Left cardiac atrium (tissue), 4 donors: ENCODE results near the gene ACMSD. TPM values are rescaled to one million over a fixed set of nuclear protein-coding genes. Genes with fewer than 3 reads are reported as not detected.
"Not testable (repeated sequence)": the region's sequence is repeated elsewhere in the genome, so short reads cannot be mapped to it uniquely, and the experiment has no call there.

Experiments used
- ATAC-seq, 2 donors: fragments of 200-7000 bp; cut with Tn5 transposase; one replicate each; pipeline ENCODE4 v1.9.1; 2020; ENCODE audit warnings: mild to moderate bottlenecking in 2 of 2, moderate library complexity in 2 of 2
- DNase-seq: peaks from one replicate; pipeline ENCODE4 v3.0.0-alpha.2; 2020
- intact Hi-C, 2 donors: fragments of 100-400 bp; cut with DNase I; formaldehyde crosslinking; loops; one replicate each; pipeline versions ENCODE4 v1.14.1 to v1.15.1; 2022 to 2023
- total RNA-seq, 2 donors: library from RNA; stranded (reverse); fragmentation: NEBNext Ultra II Directional; extraction: Animal tissue kit (Norgen Biotek cat#: 25700); gene quantifications; one replicate each; pipeline ENCODE4 v1.2.1, GENCODE V29; 2021
- donor health status: DM: no; HTN: yes; CAD: no.
- donor health status: DM: no; HTN: yes; CAD: no; lungs with severe emphysema.
- donor health status: DM: yes; HTN: yes; CAD: no.
- donor health status: Dilated cardiomyopathy.

ACMSD gene
- total RNA-seq, 2 donors from 2014 or later: not detected

DNA sequence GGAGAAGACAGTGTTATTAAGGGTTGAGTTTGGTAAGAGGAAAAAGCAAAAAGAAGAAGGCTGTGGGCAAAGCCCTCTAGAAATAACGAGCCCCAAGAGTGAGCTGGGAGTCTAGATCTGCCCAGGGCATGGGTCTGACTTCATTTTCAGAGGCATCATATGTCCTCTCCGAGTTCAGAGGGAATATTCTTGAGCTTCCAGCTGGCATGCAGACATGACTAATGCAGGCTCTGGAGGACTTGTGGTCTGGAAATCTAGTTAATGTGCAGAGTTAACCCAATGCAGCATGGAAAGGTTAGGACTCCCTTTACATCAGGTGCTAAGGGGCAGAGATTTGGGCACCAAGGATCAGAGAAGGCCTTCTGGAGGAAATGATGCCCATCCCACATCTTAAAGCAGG, 7.3 kb downstream of the ACMSD start:
- ATAC-seq (no peak), DNase-seq (no peak)
- intact Hi-C loops: no loop called here

DNA sequence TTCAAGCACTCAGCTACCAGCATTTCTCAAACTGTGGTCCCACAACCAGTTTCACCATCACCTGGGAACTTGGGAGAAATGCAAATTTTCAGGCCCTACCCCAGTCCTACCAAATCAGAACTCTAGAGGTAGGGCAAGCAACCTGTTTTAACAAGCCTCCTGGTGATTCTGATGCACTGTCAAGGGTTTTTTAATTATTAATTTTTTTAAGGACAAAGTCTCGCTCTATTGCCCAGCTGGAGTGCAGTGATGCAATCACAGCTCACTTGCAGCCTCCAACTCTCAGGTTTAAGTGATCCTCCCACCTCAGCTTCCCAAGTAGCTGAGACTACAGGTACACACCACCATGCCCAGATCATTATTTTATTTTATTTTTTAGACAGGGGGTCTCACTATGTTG, 7.8 kb downstream of the ACMSD start:
- no peak for ATAC-seq
- no peak for DNase-seq
- intact Hi-C loops: no loop called here

DNA sequence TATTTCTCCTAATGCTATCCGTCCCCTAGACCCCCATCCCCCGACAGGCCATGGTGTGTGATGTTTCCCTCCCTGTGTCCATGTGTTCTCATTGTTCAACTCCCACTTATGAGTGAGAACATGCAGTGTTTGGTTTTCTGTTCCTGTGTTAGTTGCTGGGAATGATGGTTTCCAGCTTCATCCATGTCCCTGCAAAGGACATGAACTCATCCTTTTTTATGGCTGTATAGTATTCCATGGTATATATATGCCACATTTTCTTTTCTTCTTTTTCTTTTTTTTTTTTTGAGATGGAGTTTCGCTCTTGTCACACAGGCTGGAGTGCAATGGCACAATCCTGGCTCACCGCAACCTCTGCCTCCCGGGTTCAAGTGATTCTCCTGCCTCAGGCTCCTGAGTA, 9.2 kb downstream of the ACMSD start:
- DNase-seq: not testable (repeated sequence)

DNA sequence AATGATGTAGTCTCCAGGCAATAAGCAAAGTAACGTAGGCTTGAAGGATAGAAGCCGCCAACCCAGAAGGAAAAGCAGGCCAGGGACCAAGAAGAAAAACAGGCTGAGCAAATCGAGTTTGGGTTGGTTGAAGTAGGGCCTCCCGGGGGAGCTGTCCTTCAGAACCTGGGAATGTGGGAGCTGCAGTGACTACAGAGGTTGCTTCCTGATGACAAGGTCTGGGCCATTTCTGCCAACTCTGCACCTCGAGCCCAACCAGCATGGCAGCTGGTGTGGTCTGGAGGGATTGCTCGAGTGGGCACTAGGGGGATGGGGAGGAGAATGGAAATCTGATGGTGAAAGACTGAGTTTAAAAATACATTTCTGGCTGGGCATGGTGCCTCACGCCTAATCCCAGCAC, 14.1 kb downstream of the ACMSD start:
- DNase-seq: no peak
- ATAC-seq: peak in 1 of 2 donors; percentile 15
- intact Hi-C loops: no loop called here

More for the DNA sequence above, 9.2 kb downstream of the ACMSD start:
- intact Hi-C loops, ATAC-seq: not testable (repeated sequence)

DNA sequence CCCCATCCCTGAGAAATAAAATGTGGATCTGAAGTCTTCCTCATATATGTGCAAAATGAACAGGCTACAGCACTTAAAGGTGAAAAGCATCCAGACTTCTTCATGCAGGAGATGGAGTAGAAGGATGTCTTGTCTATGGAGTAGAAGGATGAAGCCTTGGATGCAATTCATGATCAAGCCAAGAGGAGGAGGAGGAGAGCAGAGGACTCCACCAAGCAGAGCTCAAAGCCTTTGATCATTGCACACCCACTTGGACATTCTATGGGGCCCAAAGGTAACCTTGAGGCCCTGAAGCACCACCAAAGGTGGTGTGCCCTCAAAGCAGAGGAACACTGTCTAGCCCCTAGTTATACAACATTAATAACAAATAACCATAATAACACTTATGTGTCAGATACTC, 17.3 kb downstream of the ACMSD start:
- DNase-seq (no peak), ATAC-seq (no peak)
- intact Hi-C loops: no loop called here

DNA sequence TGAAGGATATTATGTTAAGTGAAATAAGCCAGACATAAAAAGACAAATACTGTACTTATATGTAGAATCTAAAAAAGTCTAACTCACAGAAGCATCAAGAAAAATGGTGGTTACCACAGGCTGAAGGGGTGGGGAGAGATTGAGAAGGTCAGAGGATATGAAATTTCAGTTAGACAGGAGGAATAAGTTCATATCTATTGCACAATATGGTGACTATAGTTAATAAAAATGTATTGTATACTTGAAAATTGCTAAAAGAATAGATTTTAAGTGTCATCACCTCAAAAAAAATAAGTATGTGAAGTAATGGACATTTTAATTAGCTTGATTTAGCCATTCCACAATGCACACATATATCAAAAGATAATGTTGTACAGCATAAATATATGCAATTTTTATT, 19.8 kb downstream of the ACMSD start:
- intact Hi-C loops: no loop called here
- no peak for DNase-seq
- ATAC-seq: no peak

DNA sequence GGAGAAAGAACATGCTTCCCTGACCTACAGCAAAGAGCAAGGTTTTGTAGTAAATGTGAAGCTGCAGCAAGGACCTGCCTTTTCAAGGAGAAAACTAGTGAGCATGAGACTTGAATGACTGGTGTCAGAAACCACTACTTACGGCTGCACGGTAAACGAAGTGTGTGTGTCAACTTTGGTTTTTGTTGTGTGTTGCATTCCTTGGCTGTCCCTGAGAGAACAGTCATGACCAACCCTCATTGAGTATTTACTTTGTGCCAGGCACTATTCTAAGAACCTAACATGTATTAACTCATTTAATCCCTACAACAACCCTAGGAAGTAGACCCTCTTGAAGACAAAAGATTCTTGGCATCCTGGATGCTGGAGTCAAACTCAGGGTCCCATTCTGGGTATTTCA, 22.8 kb downstream of the ACMSD start:
- intact Hi-C loops: no loop called here
- DNase-seq (no peak), ATAC-seq (no peak)

DNA sequence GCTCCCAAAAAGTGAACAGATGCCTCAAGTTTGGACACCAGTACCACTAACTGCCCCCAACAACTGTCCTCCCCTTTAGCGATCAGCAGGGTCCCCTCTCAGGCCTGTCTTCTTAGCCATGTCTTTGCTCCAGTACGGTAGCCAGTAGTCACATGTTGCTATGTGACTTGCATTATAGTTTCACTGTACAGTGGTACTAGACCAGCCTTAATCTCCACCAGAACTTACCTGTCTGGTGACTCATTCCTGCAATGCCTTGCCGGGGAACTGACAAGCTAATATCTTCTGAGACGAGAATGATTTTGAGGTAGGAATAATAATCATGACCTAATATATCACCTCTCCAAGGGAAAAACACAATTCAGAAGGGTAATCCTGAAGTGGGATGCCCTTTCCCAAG, 23.7 kb downstream of the ACMSD start:
- intact Hi-C loops: no loop called here
- no peak for DNase-seq
- no peak for ATAC-seq

DNA sequence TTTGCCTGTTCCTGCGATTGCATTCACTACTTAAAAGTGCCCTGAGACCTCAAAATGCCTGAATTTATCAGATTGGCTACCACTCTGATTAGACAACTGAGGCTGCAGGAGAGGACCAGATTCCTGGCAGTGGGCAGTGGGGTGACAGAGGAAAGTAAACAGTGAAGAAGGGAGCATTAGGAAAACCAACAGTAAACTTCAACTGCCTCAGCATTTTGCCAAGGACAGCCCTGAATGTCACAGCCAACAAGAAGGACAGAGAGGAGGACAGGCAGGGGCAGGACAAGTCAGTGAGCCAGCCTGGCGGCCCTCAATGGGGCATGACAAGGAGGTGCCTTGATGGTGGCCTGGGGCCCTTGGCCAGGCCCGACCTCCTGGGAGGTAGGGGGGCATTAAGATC, 24.3 kb downstream of the ACMSD start:
- ATAC-seq: no peak
- intact Hi-C loops: no loop called here
- no peak for DNase-seq

DNA sequence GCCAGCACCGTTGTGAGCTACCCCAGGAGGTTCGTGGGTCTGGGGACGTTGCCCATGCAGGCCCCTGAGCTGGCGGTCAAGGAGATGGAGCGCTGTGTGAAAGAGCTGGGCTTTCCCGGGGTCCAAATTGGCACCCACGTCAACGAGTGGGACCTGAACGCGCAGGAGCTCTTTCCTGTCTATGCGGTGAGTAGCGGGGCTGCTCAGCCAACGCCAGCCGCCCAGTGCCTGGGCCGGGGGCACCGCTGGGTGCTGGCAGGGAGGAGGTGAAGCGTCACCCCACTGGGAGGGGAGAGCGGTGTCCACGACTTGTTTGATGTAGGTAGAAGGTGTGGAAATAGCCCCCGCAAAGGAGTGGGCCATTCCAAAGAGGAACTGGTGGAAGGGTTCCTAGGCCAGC, 25.0 kb downstream of the ACMSD start:
- DNase-seq (no peak), ATAC-seq (no peak)
- intact Hi-C loops: no loop called here

DNA sequence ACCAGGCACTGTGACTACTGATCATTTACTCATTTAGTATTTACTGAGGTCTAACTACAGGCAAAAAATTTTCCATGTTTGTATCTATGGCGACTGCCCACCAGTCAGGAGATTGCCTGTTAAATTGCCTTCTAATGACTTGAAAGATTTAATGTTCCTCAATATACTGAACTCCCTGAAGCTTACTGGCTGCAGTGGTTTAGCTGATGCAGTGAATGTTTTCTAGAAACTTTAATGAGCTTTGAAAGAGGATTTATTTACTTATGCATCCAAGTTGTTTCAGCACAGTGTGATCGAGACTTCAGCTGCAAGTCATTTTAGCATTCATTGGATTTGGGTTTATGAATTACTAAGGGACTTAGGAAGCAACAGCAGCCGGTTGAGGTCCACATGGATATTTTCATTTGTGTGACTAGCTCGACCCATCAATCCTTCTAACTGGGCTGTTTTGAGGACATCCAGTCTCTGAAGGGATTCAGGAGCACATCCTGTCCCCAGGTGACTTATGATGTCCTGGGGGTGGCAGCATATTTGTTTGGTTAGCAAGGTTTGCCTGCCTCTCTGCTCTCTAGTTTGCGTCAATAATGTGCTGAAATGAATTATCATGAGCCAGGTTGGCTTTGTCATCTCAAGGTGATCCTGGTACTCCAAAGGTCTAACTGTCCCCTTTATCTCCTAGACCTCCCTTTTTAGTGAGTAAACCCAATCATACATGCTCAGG, 26.8 kb downstream of the ACMSD start:
- DNase-seq (no peak), ATAC-seq (no peak)
- intact Hi-C loops: no loop called here

DNA sequence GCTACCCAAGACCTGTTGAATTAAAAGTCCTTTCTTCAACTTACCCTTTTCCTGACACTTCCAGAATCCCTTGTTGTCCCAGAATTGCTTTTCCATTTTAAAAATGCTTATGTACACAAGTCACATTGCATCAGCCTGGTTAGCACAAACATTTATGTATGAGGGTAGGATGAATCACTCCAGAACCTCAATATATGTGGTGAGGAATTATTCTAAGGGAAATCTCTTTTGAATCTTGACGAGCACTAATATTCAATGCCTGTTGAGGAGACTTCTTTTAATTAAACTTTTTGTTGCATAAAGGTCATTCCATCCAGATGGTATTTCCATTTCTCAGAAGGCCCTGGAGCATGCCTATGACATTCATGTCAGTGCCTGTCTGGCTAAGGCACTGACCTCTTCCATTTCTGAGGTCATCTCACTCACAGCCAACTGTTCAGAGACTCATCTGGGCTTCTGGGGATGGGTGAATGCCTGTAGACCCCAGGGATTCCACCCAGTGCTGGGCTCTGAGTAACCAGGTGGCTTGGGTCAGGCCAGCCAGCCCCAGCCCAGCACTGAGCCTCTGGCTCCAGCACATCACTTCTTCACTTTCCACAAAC, 28.2 kb downstream of the ACMSD start:
- ATAC-seq (no peak), DNase-seq (no peak)
- intact Hi-C loops: no loop called here

DNA sequence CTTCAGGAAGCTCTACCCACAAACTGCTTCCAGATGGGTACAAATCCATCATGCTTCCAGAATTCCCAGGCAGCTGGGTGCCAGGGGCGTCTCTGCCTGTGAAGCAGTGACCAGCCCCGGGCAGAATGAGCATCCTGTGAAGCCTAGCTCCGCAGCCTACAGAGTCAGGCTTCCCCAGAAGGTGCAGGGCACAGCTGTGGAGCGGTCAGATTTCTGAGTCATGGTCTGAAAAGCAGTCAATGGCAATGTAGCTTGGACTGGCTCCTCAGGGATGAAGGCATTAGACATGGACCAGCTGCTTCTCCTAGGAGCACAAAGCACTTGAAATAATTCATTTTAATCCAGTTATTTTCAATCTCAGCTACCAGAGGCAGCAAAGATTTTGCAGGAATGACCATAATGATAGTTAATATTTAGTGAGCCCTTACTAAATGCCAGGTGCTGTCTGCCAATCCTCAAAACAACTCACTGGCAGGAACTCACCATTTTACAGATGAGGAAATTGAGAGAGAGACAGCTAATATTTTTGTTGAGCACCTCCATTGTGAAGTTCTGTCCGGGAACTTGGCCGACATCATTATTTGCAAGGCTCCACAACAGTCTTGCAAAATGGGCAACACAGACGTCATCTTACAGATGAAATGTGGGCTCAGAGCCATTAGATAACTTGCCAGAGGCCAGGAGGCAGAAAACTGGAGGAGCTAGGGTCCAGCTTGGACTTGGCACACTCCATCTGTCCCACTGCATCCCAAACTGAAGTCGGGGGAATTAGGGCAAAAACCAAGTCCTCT, 31.7 kb downstream of the ACMSD start:
- DNase-seq (peak; percentile 28), ATAC-seq (peak; percentile 44 to 95)
- intact Hi-C loops: no loop called here

DNA sequence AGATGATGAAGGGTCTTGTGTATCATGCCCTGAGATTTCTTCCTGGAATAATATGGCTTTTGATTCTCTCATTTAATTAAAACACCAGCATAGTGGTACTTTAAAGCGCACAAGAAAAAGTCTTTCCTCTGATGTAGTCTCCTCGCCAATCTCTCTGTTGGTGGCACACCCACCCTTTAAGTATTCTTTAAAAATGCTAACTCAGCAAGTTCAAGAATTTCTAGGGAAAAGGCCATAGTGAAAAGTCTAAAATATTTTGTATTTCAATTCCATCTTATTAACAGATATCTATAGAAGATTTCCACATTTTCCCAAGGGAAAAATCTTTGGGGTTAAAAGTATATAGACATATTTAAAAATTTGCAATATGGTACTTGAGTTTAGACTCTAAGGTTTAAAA, 34.7 kb downstream of the ACMSD start:
- intact Hi-C loops: no loop called here
- ATAC-seq: no peak
- DNase-seq: no peak

DNA sequence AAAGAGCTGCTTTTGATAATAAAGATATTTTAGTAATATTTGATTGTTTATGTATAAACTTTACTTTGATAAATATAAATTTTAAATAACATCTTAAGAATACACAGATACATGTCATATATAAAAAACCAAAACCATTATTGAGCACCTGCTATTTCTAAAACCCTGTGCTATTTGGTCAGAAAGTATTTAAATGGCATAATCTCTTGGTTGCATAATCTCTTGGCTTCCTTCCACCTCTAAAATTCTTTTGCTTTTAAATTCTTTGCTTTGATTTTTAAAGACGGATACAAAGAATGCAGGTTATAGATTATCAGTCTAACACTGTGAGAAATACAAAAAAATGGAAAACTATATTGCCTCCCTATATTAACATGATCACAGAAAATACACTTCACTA, 36.9 kb downstream of the ACMSD start:
- ATAC-seq: no peak
- intact Hi-C loops: no loop called here
- no peak for DNase-seq

DNA sequence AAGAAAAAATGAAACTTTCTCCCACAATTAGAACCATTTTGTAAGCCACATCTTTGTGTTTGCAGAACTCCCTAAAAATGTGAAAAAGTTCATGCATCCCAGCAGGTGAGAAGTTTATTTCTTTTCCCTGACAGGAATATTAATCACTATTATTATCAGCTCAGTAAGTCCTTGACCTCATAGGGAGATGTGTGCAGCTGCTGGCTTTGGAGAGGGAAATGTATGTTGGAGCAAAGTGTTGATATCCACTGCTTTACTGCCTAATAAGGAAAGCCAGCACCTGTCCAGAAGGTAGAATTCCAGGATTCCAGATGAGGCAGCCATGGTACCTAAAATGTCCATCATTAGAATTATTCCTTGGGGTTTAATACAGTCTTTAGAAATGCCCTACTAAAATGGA, 44.4 kb downstream of the ACMSD start:
- DNase-seq (no peak), ATAC-seq (no peak)
- intact Hi-C loops: no loop called here

DNA sequence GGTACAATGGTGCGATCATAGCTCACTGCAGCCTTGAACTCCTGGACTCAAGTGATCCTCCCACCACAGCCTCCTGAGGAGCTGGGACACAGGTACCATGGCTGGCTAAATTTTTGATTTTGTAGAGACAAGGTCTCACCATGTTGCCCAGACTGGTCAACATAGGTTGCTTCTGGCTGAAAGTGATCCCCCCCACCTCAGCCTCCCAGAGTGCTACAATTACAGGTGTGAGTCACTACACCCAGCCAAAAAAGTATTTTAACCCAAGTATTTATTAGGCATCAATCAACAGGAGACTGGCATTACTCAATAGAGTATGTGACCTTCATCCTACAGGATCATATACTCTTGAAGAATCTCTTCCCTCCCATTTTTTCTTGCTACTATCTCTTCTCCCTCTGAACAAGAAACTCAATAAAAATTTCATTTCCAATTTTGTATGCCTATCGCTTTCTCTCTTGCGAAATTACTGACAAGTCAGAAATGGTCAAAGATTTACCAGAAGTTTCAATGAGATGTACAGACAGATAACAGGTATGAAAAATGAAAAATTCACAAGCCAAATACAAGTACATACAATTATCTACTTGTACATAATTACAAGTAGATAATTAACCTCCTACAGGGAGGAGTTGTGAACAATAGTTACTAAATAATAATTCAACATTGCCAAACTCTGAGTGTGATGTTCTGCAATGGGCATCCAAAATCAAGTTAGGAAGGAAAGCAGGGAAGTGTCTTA, 45.3 kb downstream of the ACMSD start:
- DNase-seq (no peak), ATAC-seq (no peak)
- intact Hi-C loops: no loop called here

DNA sequence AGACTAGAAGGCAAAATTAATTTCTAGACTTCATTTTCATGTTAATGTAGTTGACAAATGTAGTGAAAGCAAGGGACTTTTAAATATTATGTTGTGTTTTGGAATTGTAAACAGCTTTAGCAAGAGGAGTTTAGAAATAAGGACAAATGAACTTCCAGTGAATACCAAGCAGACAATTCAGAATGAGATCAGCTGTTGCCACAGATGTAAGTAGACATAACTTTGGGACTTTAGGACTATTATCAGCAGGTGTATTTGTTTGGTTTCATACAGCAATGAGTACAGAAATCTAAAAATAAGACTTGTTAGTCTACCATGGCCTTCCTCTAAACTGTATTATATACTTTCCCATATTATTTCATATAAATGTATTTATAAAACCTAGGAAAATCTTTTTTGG, 46.0 kb downstream of the ACMSD start:
- DNase-seq (no peak), ATAC-seq (no peak)
- intact Hi-C loops: no loop called here

DNA sequence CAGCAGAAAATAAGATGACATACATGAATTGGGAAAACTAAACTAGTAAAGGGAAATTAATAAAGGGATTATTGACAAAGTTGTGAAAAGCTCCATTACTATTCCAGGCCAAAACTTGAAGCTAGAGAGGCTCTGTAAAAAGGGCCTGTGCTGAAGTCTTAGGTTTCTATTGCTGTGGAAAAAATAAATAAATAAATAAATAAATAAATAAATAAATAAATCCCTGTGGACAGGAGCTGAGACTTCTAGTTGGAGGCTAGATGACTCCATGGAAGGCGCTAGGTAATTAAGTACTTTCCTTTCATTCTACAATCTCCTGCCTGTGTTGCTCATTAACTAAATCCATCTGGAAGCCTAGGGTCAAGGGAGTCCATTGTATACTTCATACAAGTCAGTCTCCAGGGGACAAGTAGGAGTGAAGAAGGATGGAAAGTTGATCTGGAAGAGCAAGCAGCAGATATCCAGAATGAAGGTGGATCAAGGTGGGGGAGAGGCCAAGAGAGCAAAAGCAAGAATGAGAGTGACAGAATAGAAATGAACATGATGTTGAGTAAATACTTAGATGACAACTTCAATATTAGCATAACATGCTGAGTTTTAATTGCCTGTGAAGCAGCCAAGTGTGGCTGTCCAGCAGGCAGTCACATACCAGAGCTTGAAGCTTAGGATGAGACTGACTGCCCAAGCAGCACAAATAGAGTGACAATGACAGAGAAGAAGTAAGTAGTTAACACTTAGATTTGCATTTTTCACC, 54.0 kb downstream of the ACMSD start:
- no peak for DNase-seq
- ATAC-seq: no peak
- intact Hi-C loops: loop anchor here in 1 of 2 donors (10.0 kb wide), 1 partner anchor 108 kb away; no protein-coding TSS in a partner anchor
